ENCODE measurements around the gene HCN3. TPM values are rescaled to one million over a fixed set of nuclear protein-coding genes. Genes with fewer than 3 reads are reported as not detected.
"Not testable (repeated sequence)": the region's sequence is repeated elsewhere in the genome, so short reads cannot be mapped to it uniquely, and the experiment has no call there.

The HCN3 gene
- total and polyA plus RNA-seq, 2 of the 8 experiments (the other 6 are each of a cell fraction or from before 2014, with no cell fraction given) = 6.4 to 7.3 TPM

DNA sequence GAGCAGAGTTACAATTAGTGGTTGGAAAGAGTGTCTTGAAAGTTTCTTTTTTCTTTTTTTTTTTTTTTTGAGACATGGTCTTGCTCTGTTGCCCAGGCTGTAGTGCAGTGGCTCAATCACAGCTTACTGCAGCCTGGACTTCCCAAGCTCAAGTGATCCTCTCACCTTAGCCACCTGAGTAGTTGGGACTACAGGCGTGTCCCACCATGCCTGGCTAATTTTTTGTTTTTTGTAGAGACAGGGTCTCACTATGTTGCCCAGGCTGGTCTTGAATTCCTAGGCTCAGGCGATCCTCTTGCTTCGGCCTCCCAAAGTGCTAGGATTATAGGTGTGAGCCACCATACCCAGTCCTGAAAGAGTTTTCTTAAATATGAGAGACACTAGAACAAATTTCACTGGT, 30.5 kb upstream of the HCN3 start:
- H3K79me2 ChIP-seq (ENCODE audit: control insufficient read depth in 1 of 2, insufficient read depth in 2 of 2, low read length in 2 of 2); H2AK5ac ChIP-seq (ENCODE audit: low read depth, low read length); H4K8ac ChIP-seq (ENCODE audit: extremely low read depth, insufficient read depth, low read length); H3K4me3 ChIP-seq (ENCODE audit: extremely low read depth in 1 of 4, insufficient read depth in 2 of 4, low read depth in 3 of 4, low read length in 4 of 4); H3K14ac ChIP-seq (ENCODE audit: insufficient read length); H3K27ac ChIP-seq (ENCODE audit: low read depth, low read length); FAIRE-seq; H4K20me1 ChIP-seq (replicated peaks in 1 of 2; ENCODE audit: control insufficient read depth in 1 of 2, insufficient read depth in 2 of 2, low read length in 2 of 2); H3K4me1 ChIP-seq (replicated peaks in 1 of 4; ENCODE audit: control insufficient read depth in 3 of 4, insufficient read depth in 4 of 4, low read length in 3 of 4); H3K23ac ChIP-seq (ENCODE audit: insufficient read length); H2BK12ac ChIP-seq (ENCODE audit: low read depth, low read length); H2BK15ac ChIP-seq (ENCODE audit: low read length); H3K18ac ChIP-seq (ENCODE audit: extremely low read depth, low read length); H2BK120ac ChIP-seq (replicated peaks; ENCODE audit: low read depth, low read length); H2AFZ ChIP-seq (ENCODE audit: low read length); H3K56ac ChIP-seq (replicated peaks; ENCODE audit: insufficient read length, low read depth, low read length); H3K4ac ChIP-seq (replicated peaks; ENCODE audit: insufficient read length, low read depth, low read length); H2BK20ac ChIP-seq (ENCODE audit: low read length); H3K36me3 ChIP-seq (ENCODE audit: control insufficient read depth in 2 of 4, insufficient read depth in 4 of 4, low read length in 3 of 4); H4K91ac ChIP-seq (replicated peaks; ENCODE audit: insufficient read length, low read length); H3K9ac ChIP-seq (replicated peaks in 1 of 4; ENCODE audit: extremely low read depth in 1 of 4, low read depth in 3 of 4, low read length in 3 of 4); H2BK5ac ChIP-seq (ENCODE audit: low read depth, low read length); H3K79me1 ChIP-seq (ENCODE audit: low read depth, low read length); H3K9me3 ChIP-seq (ENCODE audit: insufficient read depth in 2 of 2, low read depth in 1 of 2, low read length in 1 of 2); H3K23me2 ChIP-seq (ENCODE audit: low read depth, low read length); DNase-seq (ENCODE audit: low read depth in 1 of 2, low spot score in 2 of 2); H4K5ac ChIP-seq (ENCODE audit: insufficient read length, low read depth, low read length); H3K4me2 ChIP-seq (ENCODE audit: insufficient read depth in 1 of 2, low read depth in 2 of 2, low read length in 2 of 2): not testable (repeated sequence)
- WGBS, 2 experiments (ENCODE audit: extremely low coverage in 1 of 2, insufficient coverage in 1 of 2, insufficient read length in 1 of 2, insufficient replicate concordance in 2 of 2, low coverage in 1 of 2, low lambda C conversion rate in 2 of 2, missing lambda C conversion rate in 1 of 2) = 91% methylated on average over 3 of the region's 3 CpGs; no CpG with 5 or more reads in 1 of the 2 experiments
- peaks cover 0 to 14% (median 4%) of the 10 kb centered on the region in 4 experiments; a peak in 2 of 7 replicates for H3K27me3 ChIP-seq (replicated peaks in 1 of 4; ENCODE audit: control insufficient read depth in 3 of 4, extremely low read depth in 1 of 4, insufficient read depth in 3 of 4, low read length in 3 of 4)
- POLR2A ChIA-PET (ENCODE audit: partially characterized antibody) = interaction anchor here (1.0 to 7.1 kb wide), 7 partner anchors 14 to 43 kb away, joined by 3 to 48 read pairs (median 4); partner anchors contain the start of genes CLK2, MTX1, SCAMP3 and THBS3
- CTCF ChIA-PET (ENCODE audit: partially characterized antibody) = interaction anchor here (0.6 to 15.2 kb wide), 6 partner anchors 10 to 480 kb away, joined by 3 to 227 read pairs (median 4); partner anchors contain the start of genes FDPS and RUSC1

Data from H1 (cell line).